ENCODE data around the gene NTHL1. TPM values are rescaled to one million over a fixed set of nuclear protein-coding genes. Genes with fewer than 3 reads are reported as not detected.

Gene NTHL1
- total and polyA plus RNA-seq, 2 of the 4 experiments (the other 2 are of a cell fraction): 22.8 to 28.0 TPM

DNA sequence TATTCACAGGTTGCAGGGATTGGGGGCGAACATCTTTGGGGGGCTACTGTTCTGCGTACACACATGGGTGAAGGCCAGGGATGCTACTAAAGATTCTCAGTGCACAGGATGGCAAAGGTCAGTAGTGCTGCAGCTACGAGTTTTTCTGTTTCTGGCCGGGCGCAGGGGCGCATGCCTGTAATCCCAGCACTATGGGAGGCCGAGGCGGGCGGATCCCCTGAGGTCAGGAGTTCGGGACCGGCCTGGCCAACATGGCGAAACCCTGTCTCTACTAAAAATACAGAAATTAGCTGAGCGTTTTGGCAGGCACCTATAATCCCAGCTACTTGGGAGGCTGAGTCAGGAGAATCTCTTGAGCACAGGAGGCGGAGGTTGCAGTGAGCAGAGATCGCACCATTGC, 34.1 kb downstream of the NTHL1 start:
- ATAC-seq (ENCODE audit: low read depth): no peak
- peaks cover 9 to 19% of the 10 kb centered on the region in 2 experiments; a peak in 3 of 4 replicates for H3K79me1 ChIP-seq (ENCODE audit: low read depth in 1 of 2, low read length in 2 of 2)
- ChIA-PET CTCF (interaction anchor here (1.7 kb wide), 1 partner anchor 10 kb away, joined by 8 read pairs; no protein-coding TSS in a partner anchor), POLR2A (ENCODE audit: unreplicated experiment) (no interaction called here)
- H4K20me1 ChIP-seq (ENCODE audit: insufficient read depth, low read length): peaks cover 6% of the 10 kb centered on the region
- no peak overlapping the region for H3K9ac ChIP-seq (ENCODE audit: low read depth, low read length)
- H3K4ac ChIP-seq (ENCODE audit: low read depth, low read length): no peak overlapping the region
- intact Hi-C loops (cut with micrococcal nuclease): no loop called here
- peaks cover 10% of the 10 kb centered on the region for H3K4me1 ChIP-seq (ENCODE audit: control insufficient read depth, insufficient read depth, low read length)
- no peak overlapping the region for H2BK5ac ChIP-seq (ENCODE audit: low read depth, low read length, poor library complexity, severe bottlenecking)
- H3K23ac ChIP-seq (ENCODE audit: low read depth, low read length): no peak overlapping the region
- no peak overlapping the region for H3K4me2 ChIP-seq (ENCODE audit: low read depth, low read length)
- no peak overlapping the region for H3K18ac ChIP-seq (ENCODE audit: low read depth, low read length)
- H3K4me3 ChIP-seq (ENCODE audit: insufficient read depth, low read depth, low read length): no peak overlapping the region
- dilution Hi-C loops (cut with HindIII; ENCODE audit: low sequenced_read_pairs, unreplicated experiment): no loop called here
- no peak overlapping the region for H2BK120ac ChIP-seq (ENCODE audit: low read depth, low read length)
- H3K14ac ChIP-seq (replicated peaks; ENCODE audit: low read depth, low read length): no peak overlapping the region
- WGBS, 2 experiments (ENCODE audit: extremely low coverage in 2 of 2, insufficient read length in 1 of 2): 93% methylated on average over 6 of the region's 15 CpGs; no CpG with 5 or more reads in 1 of the 2 experiments
- H2AFZ ChIP-seq (replicated peaks; ENCODE audit: low read length, poor library complexity): no peak overlapping the region
- no peak overlapping the region for H2BK20ac ChIP-seq (ENCODE audit: low read depth, low read length)
- no peak overlapping the region for H2AK9ac ChIP-seq (replicated peaks; ENCODE audit: low read depth, low read length, poor library complexity)
- no peak overlapping the region for H4K5ac ChIP-seq (ENCODE audit: low read depth, low read length)
- H2AK5ac ChIP-seq (ENCODE audit: low read depth, low read length): no peak overlapping the region
- in situ Hi-C loops (cut with MboI; ENCODE audit: low sequenced_read_pairs): no loop called here
- H3K27ac ChIP-seq (ENCODE audit: insufficient read depth, low read length): no peak overlapping the region
- H3K56ac ChIP-seq (ENCODE audit: extremely low read depth, insufficient read depth, low read length): no peak overlapping the region
- no TSS peak for BruUV-seq (replicated peaks)
- no peak for TF ChIP-seq MAFK (IDR thresholded peaks at IDR 0.05; ENCODE audit: low read depth, low read length)
- TF ChIP-seq, protein P1, sequence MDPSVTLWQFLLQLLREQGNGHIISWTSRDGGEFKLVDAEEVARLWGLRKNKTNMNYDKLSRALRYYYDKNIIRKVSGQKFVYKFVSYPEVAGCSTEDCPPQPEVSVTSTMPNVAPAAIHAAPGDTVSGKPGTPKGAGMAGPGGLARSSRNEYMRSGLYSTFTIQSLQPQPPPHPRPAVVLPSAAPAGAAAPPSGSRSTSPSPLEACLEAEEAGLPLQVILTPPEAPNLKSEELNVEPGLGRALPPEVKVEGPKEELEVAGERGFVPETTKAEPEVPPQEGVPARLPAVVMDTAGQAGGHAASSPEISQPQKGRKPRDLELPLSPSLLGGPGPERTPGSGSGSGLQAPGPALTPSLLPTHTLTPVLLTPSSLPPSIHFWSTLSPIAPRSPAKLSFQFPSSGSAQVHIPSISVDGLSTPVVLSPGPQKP (IDR thresholded peaks at IDR 0.05; ENCODE audit: borderline replicate concordance, low read depth, low read length): no peak
- no peak for TF ChIP-seq FOS (IDR thresholded peaks at IDR 0.05; ENCODE audit: low read depth, low read length)
- TF ChIP-seq SMC3 (IDR thresholded peaks at IDR 0.05; ENCODE audit: low read depth, low read length): no peak
- no peak for TF ChIP-seq RFX5 (IDR thresholded peaks at IDR 0.05; ENCODE audit: low read depth, low read length)
- TF ChIP-seq CEBPB (IDR thresholded peaks at IDR 0.05; ENCODE audit: low read depth, low read length): no peak
- TF ChIP-seq CHD1 (IDR thresholded peaks at IDR 0.05; ENCODE audit: low read depth, low read length): no peak
- no peak overlapping the region for H4K8ac ChIP-seq (ENCODE audit: low read depth in 2 of 2, low read length in 2 of 2)
- H3K36me3 ChIP-seq (ENCODE audit: control insufficient read depth, insufficient read depth, low read length): no peaks in the 10 kb centered on the region
- H3K9me1 ChIP-seq (ENCODE audit: insufficient read depth, low read length): peaks cover 6% of the 10 kb centered on the region
- H3K9me3 ChIP-seq (ENCODE audit: control insufficient read depth, insufficient read depth, low read length): no peaks in the 10 kb centered on the region
- H3K27me3 ChIP-seq (ENCODE audit: control insufficient read depth, insufficient read depth, low read length): no peaks in the 10 kb centered on the region
- H2BK15ac ChIP-seq (ENCODE audit: low read depth, low read length): no peak overlapping the region
- no peak overlapping the region for H4K91ac ChIP-seq (ENCODE audit: insufficient read depth, low read depth, low read length)
- DNase-seq: no peak
